ENCODE results near the gene YJEFN3. TPM values are rescaled to one million over a fixed set of nuclear protein-coding genes. Genes with fewer than 3 reads are reported as not detected.

The YJEFN3 gene
- polyA plus RNA-seq, 4 donors: 4.9 to 13.0 (median 6.8) TPM

GRCh38 chr19:19515642-19516519 lies 12.8 kb upstream of the YJEFN3 start, which contains the start of gene NDUFA13:
NDUFA13 (plus strand) TSS chr19:19516225; CDS start chr19:19516239, 14 bp downstream.
- DNase-seq (ENCODE audit: low read depth in 4 of 4, low spot score in 3 of 4): peak; percentile 86 to 93 (median 90)

DNA sequence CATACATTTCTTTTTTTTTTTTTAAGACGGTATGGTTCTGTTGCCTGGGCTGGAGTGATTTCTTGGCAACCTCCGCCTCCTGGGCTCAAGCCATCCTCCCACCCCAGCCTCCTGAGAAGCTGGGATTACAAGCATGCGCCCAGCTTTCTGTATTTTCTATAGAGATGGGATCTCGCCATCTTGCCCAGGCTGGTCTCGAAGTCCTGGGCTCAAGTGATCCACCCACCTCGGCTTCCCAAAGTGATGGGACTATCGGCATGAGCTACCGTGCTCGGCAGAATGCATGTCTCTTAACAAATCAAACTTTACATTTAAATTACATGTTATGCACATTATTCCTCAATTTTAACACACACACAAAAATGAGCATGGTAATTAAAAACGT lies 11.5 kb upstream of the YJEFN3 start:
- DNase-seq (ENCODE audit: low read depth in 4 of 4, low spot score in 3 of 4): no peak

DNA sequence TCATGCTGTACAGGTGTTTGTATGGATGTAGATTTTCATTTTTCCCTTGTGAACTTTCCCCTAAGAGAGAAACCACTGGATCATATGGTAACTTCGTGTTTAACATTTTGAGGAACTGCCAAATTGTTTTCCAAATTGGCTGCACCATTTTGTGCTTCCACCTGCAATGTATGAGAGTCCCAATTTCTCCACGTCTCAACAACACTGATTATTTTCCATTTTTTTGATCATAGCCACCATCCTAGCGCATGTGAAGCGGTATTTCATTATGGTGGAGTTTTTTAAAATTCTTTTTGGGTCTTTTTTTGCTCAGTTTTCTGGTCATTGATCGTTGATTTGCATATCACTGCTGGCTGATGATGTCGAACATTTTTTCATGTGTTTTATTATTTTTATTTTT lies 7.7 kb upstream of the YJEFN3 start:
- DNase-seq (ENCODE audit: low read depth in 4 of 4, low spot score in 3 of 4): no peak

DNA sequence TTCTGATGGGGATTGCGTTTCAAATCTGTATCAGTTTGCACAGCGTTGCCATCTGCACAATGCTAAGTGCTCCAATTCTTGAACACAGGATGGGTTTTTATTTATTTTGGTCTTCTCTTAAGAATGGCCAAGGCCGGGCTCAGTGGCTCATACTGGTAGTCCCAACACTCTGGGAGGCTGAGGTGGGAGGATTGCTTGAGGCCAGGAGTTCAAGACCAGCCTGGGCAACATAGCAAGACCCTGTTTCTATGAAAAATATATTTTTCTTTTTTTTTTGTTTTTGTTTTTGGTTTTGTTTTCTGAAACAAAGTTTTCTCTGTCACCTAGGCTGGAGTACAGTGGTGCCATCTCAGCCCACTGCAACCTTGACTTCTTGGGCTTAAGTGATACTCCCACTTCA lies 5.5 kb upstream of the YJEFN3 start:
- DNase-seq (ENCODE audit: low read depth in 4 of 4, low spot score in 3 of 4): no peak

DNA sequence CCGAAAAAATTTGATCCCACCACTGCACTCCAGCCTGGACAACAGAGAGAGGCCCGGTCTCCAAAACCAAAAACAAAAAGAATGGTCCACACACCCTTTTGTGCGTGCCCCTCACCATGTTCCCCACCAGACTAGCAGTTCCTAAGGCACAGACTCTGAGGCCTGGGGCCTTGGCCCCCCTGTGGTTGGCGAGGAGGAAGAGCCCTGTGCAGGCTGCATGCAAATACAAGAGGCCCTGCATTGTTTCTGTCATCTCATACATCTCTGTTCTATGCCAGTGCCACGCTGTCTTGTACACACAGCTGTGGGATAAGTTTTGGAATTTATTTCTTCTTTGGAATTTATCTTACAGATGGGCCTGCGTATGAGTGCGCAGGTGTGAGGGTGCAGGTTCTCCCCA lies 4.7 kb upstream of the YJEFN3 start:
- DNase-seq (ENCODE audit: low read depth in 4 of 4, low spot score in 3 of 4): no peak

GRCh38 chr19:19525611-19526380 lies 2.9 kb upstream of the YJEFN3 start:
- no peak for DNase-seq (ENCODE audit: low read depth in 4 of 4, low spot score in 3 of 4)

DNA sequence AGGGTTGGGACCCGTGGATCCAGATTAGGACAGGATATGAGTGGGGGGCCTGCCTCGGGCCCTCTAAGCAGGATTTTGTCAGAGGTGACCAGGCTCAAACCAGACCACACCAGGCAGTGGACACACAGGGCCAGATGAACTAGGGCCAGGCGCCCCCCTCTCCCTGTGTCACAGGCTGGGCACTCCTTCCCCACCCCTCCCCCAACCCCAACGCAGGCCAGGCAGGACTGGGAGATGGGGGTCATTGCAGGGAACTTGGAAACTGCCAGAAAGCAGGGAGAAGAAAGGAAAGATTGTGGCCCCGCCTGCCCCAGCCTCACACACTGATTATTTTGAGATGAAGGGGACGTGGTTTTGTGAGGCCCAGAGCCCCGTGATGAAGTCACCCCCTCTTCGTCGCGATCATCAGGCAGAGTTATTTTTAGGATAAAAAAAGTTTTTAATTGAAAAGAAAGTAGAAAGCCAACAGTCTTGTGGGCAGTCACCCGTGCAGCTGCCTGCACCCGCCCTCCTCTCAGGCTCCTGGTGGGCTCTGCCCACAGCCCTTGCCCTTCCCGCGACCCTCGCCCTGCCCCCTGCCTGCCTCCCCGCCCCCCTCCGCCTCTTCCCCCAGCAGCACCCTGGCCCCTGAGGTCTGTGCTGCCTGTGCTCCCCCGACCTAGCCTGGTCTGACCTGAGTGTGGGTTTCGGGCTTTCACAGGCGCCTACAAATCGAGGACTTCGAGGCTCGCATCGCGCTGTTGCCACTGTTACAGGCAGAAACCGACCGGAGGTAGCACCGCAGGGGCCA lies 1.9 kb upstream of the YJEFN3 start:
- no peak for DNase-seq (ENCODE audit: low read depth in 4 of 4, low spot score in 3 of 4)

- DNase-seq (ENCODE audit: low read depth in 4 of 4, low spot score in 3 of 4): no peak
Observed at GRCh38 chr19:19527371-19527656, 1.4 kb upstream of the YJEFN3 start.

DNA sequence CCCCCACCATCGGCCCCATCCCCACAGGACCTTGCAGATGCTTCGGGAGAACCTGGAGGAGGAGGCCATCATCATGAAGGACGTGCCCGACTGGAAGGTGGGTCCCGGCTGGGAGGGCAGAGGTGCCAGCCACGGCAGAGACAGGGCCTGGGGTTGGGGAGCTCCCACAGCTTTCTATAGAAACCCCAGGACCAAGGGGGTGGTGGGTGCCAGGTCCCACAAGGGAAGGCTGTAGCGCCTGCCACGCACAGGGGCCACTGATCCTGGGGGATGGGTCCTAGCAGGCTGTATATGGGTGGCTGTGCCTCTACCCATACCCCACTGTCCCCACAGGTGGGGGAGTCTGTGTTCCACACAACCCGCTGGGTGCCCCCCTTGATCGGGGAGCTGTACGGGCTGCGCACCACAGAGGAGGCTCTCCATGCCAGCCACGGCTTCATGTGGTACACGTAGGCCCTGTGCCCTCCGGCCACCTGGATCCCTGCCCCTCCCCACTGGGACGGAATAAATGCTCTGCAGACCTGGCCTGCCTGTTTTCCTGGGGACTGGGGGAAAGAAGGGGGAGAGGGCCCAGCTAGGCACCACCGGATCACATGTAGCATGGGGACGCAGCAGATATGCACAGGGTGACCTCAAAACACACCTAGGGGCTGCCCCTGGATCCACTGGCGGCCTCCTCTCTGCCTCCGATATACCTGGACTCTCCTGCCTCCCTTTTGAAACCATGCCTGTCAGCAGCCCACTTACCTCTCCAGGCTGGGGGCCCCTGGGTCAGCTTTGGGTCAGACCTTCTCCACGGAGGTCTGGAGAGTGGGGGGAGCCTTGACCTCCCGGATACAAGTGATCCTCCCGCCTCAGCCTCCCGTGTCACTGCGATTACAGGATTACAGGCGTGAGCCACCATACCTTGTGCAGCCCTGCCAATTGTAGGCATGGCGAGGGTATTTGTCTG lies 761 bp upstream of the YJEFN3 start:
- DNase-seq (ENCODE audit: low read depth in 4 of 4, low spot score in 3 of 4): no peak

- DNase-seq (ENCODE audit: low read depth in 4 of 4, low spot score in 3 of 4): no peak
Observed at GRCh38 chr19:19529783-19530422, 1.2 kb downstream of the YJEFN3 start.

GRCh38 chr19:19530423-19530804 lies 1.7 kb downstream of the YJEFN3 start:
- no peak for DNase-seq (ENCODE audit: low read depth in 4 of 4, low spot score in 3 of 4)

DNA sequence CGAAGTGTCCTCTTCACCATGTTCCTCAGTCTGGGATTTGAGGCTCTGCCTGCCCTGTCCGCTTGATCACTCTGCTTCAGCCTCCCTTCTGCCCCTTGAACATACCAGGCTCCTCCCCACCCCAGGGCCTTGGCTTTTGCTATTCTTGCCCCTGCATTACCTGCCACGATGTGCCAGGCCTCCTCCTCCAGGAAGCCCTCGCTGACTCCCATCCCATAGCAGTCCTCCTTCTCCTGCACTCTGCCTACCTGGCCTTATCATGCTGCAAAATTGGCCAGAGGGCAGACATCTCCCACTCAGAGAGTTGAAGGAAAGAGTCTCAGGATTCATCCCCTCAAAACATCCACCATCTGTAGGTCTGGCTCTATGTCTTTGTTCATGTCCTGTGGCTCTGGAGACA lies 2.2 kb downstream of the YJEFN3 start:
- no peak for DNase-seq (ENCODE audit: low read depth in 4 of 4, low spot score in 3 of 4)

DNA sequence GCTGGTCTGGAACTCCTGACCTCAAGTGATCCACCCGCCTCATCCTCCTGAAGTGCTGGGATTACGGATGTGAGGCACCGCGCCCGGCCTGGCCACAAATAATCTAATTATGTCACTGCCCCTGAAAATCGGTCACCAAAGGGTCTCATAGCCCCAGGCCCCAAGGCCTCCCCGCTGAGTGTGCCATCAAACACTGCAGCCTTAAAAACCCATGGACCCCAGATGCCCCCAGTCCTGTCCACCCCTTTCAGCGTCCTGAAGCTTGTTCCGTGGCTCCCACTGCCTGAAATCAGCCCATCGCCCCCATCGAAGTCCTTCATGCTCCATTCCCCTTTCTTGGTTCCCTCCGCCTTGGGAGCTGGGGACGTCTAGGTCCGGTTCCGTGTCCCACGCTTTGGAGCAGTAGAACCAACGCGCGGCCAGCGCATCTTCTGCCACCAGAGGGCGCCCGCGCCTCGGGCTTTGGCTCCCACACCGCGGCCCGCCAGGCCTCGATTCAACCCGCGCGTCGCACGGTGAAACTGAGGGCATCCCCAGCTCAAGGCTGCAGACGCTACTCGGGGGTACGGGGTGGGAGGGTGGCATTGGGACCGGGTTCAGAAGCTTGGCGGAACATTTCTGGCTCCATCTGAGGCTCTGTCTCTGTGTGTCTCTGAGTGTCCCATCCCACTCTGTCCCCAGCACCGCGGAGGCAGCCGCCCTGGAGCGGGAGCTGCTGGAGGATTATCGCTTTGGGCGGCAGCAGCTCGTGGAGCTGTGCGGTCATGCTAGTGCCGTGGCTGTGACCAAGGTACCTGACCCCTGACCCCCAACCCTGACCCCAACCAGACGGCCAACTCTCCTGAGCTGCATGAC lies 3.5 kb downstream of the YJEFN3 start:
- DNase-seq (ENCODE audit: low read depth in 4 of 4, low spot score in 3 of 4): no peak

DNA sequence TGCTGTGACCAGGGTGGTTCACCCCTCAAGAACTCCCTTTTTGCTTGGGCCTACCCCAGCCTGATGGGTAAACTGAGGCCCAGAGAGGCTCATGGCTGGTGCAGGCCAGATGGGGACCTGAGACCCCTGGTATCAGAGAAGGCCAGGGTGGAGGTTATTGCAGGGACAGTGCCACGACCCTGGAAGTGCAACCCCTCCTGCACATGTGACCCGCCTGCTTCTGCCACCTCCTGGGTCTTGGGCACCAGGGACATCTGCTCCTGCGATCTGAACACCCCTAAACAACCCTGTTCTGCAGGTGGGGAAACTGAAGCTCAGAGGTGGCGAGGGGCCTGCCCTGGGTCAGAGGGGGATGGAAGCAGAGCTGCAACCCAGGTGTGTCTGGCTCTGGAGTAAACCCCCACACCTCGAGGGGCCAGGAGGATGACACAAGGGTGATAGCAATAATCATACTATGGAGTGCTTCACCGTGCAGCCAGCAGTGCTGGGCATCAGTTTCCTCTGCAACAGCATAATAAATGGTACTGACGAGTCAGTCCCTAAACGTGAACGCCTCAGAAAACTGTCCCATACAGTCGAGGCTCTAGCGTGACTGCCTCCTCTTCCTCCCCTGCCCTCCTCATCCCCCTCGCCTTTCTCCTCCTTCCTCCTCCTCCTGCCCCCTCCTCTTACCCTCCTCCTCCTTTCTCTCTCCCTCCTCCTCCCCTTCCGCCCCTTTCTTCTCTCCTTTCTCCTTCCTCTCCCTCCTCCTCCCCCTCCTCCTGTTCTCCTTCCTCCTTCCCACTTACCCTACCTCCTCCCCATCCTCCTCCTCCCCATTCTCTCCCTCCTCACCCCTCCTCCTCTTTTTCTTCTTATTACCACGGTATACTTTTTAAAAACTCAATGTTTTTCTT lies 4.3 kb downstream of the YJEFN3 start:
- no peak for DNase-seq (ENCODE audit: low read depth in 4 of 4, low spot score in 3 of 4)

DNA sequence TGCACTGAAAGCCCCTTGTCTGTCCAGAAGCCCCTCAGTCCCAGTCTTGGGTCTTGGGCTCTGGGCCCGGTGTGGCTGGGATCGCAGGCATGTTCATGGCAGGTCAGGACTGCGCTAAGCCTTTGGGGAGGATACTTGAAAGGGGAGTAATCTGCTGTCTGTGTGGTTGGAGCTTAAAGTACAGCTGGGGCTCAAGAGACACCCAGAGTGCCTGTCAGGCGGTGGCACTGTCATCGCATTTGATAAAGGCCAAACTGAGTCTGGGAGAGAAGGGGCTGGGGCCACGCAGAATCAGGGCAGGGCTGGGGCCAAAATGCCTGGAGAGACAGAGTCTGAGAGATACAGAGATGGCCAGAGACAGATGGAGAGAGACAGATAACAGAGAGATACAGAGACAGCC lies 5.1 kb downstream of the YJEFN3 start:
- DNase-seq (ENCODE audit: low read depth in 4 of 4, low spot score in 3 of 4): no peak

GRCh38 chr19:19534556-19535265 lies 6.0 kb downstream of the YJEFN3 start:
- no peak for DNase-seq (ENCODE audit: low read depth in 4 of 4, low spot score in 3 of 4)

Data from left renal pelvis (tissue), 4 donors.